GM03348 (cell line): ENCODE results near the gene LAMA2.

Source experiments
- DNase-seq: peaks from one replicate; pipeline ENCODE4 v3.0.0; 2012; ENCODE audit warnings: low spot score

Gene LAMA2

DNA sequence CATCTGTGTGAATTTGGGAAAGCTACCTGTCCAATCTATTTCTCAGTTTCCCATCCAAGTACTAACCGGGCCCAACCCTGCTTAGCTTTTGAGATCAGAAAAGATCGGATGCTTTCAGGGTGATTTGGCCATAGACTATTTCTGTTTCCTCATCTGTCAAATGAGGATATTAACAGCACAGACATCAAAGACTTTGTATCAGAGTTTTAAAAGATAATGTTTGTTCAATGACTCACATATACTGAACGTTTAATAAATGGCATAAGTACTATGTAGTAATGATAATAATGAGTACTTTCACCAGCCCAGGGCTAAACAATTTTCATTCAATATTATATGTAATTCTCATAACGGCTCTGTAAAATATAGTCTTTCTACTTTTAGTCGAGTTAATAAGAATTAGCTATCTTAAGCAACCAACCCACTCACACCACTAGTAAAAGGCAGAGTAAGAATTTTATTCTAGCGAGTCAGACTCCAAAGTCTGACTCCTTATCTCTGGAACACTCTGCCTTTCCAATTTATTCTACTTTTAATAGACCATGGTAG, 610.5 kb downstream of the LAMA2 start:
- peak; percentile 61 for DNase-seq

DNA sequence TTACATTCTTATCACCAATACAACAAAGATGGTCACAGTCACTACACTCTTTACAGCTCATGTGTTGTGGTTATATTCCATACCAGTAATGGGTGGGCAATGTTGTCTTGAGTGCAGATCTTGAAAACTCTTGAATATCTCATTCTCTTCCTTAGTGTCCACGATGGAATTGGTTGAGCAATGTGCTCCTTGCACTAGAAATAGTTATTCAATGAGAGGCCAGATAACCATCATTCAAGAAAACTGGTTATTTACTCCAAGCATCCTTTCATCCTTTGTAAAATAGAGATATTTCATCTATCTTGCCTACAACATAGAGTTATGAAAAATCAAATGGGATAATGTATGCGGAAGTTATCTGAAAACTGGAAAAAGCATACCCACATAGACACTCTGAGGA, 611.2 kb downstream of the LAMA2 start:
- DNase-seq = no peak

DNA sequence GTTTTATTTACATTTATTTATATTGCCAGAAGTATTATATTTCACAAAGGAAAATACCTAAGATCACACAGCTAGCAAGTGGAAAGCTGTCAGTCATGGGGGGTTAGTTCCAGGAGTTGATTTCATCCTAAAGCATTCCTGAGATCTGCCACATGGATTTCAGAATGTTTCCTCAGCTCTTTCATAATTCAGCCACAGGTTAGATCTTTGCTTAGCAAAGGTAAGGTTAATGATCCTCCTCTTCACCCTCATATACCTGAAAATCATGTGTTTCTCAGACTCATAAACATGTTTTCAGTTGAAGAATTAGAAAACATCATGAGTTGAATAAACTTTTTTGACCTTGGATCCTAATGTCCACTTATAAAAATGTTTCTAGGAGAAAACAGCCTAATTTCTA, 611.6 kb downstream of the LAMA2 start:
- DNase-seq = no peak

DNA sequence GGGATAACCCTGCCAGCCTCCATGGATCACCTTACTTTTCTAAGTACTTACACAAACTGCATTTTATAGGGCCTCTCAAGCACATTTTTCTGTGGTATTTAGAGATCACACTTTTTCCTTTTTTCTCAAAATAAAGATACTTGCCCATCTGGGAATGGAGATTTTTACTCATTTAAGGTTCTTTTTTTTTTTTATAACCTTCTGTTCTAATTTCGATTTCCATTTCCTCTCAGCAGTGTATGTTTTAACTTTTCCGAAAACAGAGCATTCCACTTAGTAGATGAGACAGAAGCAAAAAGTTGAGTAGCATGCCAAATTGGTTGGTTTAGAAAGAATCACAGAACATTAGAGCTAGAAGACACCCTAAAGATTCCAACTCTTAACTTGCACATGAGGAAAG, 612.7 kb downstream of the LAMA2 start:
- DNase-seq = no peak

DNA sequence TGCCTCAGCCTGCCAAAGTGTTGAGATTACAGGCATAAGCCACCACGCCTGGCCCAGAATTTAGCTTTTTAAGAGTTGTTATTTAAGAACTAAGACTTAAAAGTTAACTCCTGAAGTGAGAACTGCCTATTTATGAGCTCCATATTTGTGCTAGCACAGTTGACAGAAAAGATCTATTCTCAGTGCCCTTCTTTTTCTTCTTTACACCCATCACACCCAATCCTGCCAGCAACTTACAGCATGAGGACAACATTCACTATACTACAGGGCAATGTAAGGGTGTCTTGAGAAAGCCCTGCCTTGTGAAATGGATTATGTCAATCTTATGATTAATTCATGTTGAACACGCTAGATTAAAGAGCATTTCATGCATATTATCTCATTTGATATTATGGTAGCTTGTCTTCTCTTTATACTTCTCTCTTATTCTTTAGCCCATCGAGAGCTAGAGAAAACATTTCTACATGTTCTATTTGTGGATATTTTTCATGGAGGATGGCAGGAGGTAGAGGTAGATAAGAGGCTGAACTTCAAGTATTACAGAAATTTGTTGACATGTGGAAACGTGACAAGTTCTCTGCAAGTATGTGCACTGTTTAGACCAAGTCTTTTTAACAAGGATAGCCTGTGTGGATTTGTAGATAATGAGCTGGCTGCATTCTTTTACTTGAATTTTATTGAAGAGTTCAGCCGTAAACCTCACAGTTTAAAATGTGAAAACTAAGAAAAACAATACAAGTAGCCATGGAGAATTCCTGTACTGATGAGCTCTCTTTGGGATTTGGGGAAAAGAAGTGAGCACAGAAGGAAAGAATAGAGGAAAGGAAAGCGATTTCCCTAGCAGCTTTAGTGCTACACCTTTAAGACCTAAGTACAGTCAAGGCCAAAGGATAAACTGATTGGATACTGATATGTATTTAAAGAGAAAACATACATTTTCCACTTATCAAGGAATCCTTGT, 614.8 kb downstream of the LAMA2 start:
- no peak for DNase-seq

DNA sequence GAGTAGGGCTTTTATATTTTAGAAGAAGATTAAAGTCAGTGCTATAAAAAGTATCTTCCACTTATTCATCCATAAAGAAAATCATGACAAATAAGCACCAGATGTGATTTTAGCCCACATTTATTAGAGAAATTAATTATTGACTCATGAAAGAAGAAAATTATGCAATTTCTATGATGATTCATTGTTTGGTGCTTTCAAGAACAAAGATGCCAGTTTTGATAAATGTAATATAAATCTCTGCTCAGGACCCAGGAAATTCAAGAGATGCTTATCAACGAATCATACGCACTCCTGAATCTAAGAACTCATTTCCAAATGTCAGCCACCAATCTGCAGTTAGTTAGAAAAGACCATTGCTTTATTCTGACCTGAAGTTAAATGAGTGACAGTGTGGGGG, 615.6 kb downstream of the LAMA2 start:
- DNase-seq = peak; percentile 20

DNA sequence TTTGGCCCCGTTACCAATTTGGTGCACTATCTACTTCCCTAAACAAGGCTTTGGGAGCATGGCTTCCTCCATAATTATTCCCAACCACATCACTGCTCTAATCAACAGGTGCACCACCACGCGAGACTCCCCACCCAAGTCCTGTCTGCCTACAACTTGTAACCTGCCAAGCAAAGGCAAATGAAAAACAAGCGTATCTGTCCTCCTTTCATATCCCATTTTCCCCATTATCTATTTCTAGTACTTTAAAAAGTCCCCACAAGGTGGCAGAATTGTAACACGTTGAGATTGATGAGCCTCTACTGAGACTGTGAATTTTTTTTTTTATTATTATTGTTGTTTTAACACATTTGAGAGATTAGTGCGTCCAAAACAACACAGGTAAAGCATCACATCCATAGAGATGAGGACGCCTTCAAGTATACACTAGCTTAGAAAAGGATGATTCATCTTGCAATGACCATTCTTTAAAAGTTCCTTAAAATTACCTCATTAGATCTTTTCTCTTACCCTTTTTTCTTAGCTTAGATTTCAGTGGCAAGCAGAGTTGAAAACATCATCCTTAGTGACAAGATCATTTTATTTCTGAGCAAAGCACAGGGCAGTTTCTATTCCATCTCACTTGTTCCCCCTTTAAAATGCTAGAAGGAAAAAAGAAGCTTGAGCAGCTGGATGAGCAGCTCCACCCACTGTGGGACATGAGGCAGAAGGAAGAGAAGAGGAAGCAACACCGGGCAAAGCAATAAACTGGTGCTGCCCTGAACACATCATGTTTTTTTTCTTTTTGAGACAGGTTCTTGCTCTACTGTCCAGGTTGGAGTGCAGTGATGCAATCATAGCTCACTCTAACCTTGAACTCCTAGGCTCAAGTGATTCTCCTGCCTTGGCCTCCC, 616.3 kb downstream of the LAMA2 start:
- peak; percentile 55 for DNase-seq

DNA sequence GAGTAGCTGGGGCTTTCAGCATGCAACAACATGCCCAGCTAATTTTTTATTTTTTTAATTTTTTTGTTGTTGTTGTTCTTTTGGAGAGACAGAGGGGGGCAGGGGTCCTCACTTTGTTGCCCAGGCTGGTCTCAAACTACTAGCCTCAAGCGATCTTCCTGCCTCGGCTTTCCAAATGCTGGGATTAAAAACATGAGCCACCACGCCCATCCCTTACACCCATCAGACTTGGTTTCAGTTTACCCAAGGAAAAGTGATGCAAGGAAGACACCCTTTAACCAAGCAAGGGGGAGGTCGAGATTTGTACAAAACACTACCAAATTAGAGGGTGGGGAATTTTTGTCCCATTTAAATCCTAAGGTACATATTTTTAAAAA, 616.9 kb downstream of the LAMA2 start:
- no peak for DNase-seq

DNA sequence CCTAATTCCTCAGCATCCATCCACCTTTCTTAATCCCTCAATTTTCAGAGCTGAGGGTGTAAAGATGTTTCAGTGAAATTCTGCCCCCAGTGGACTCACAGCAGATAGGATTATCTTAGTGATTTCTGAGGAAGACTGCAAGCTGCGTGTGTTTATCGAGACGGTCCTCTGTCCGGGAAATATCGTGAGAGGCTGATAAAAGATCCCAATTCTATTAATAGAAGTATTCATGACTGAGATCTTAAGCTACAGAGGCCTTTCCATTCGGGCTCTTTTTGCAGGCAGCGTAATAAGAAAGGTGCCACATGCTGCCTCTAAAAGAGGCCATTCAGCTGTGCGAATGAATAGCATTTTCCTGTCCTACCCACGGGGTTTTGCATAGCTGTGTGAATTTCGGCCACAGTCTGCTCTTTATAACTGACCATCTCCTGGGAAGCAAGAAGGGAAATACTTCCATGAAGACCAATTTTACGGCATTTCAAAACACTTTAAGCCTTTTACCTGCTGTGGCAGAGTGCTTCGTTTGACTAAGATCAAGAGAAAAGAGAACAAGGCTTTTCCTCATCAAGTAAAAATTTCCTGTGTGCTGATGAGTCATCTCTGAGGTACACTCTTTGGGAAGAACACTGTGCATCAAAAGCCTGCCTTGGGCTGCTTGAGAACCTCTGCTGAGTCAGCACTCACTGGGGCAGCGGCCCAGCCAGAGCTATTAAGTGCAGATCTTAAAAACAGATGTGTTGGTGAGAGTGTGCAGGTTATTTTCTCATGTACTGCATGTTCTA, 618.2 kb downstream of the LAMA2 start:
- peak; percentile 63 for DNase-seq

DNA sequence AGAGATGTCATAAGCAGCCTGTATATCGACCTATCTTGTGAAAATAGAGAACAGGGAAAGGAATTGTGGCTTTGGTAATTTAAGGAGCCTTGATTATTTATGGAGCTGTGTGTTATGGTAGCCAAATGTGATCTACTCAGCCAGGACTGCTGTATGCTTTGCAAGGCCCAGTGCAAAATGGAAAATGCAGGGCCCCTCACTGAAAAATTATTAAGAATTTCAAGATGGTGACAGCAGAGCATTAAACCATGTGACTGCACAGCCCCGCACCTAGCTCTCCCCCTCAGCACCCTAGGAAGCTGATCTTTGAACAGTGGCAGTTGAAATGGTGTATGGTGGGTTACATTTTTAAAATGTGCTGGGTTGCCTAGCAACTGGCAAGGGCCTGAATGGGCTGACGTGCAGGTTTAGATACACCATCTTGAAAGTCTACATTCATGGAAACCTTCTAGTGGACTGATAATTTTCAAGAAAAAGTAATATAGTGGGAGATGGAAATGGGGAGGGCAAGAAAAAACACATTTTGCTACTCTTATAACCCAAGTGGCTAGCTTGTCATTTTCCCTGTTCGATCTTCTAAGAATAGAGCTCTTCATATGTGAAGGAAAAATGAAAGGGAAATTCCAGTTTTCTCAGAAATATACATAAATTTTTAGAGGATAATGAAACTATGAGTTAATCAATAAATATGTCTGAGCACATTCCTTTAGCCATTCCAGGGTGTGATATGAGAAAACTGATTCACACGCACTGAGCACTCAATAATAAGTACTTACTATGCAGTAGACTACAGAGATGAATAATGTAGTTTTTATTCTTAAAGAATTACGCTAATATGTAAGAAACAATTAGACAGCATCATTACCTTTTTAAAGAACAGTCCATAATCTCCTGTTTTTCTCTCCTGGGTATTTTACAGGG, 619.1 kb downstream of the LAMA2 start:
- no peak for DNase-seq

DNA sequence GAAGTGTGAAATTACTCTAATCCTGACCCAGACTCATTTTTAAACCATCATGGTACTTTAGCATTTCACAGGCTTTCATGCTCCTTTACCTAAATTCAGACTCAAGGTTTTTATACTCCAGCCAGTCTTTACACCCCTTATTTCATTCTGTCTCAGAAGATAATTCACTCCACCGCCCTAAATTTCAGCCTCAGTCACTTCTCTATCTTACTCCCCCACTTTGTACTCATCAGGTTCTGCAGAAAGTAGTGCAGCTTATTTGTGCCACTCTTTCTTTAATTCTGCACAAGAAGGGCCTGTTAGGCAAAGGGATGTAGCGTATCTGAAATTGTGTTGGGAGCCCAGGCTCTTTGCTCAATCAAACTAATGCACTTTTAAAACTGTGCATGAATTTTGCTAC, 621.5 kb downstream of the LAMA2 start:
- no peak for DNase-seq

DNA sequence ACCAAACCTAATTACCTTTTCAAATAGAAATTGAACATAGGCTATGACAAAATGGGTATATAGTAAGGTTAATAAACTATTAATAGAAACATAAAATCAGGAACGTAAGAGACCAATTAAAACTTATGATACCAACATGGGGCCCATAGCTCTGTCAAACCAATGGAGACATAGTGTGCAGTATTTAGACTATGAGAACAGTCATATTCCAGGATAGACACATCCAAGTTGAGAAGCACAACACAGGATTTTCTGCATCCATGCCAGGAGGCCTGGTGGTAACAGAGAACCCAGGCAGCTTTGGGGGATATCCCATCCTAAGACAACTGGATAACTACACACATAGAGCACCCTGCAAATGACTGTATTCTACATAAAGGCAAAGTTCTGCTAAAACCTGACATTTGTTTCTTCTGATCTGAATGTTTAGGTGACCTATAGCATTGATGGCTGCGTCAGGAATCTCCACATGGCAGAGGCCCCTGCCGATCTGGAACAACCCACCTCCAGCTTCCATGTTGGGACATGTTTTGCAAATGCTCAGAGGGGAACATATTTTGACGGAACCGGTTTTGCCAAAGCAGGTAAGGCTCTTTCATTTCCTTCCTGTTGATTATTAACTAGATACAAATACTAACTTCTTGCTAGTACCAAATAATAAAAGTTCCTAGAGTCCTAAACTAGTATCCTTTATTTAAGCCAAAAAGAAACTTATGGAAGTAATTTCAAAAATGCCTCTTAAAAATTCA, 624.3 kb downstream of the LAMA2 start:
- DNase-seq = no peak

DNA sequence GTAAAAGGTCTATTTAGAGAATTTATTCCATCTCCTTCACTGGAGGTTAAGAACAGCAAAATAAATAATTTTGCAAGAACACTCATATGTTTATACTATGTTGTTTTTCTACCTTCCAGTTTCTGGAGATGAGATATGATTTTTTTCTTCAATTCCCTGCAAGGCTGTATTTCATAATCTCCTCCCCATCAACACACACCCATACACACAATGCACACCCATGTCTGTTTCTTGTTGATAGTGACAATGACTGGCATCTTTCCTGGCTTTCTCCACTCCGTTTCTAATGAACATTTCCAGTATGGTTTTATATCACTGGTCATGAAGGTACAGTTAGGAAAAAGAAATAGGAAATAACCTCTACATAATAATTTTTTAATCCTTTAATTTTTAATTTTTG, 624.9 kb downstream of the LAMA2 start:
- DNase-seq = no peak

DNA sequence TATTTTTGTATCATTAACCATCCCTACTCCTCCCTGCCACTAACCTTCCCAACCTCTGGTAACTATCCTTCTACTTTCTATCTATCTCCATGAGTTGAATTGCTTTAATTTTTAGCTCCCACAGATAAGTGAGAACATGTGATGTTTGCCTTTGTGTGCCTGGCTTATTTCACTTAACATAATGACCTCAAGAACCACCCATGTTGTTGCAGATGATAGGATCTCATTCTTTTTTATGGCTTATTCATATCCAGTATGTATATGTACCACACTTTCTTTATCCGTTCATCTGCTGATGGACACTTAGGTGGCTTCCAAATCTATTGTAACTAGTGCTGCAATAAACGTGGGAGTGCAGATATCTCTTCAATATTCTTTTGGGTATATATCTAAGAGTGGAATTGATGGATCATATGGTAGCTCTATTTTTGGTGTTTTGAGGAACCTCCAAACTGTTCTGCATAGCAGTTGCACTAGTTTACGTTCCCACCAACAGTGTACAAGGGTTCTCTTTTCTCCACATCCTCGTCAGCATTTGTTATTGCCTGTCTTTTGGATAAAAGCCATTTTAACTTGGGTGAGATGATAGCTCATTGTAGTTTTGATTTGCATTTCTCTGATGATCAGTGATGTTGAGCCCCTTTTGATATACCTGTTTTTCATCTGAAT, 625.7 kb downstream of the LAMA2 start:
- DNase-seq = no peak

DNA sequence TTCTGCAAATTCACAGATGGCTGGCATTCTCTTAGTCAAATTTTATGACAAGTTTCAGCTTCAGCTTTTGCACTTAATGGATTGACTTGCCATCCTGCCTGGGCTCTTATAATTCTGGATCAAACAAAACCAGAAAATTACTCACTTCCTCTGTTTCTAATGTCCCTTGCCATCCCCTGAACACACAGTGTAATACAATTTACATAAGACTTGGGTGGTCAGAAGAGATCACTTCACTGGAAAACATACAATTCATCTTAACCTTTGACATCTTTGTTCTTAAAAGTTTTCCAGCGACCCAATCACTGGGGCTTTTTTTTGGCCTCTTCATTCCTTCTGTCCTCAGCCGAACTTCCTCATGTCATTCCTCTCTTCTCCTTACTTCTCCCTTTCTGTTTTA, 628.0 kb downstream of the LAMA2 start:
- no peak for DNase-seq

DNA sequence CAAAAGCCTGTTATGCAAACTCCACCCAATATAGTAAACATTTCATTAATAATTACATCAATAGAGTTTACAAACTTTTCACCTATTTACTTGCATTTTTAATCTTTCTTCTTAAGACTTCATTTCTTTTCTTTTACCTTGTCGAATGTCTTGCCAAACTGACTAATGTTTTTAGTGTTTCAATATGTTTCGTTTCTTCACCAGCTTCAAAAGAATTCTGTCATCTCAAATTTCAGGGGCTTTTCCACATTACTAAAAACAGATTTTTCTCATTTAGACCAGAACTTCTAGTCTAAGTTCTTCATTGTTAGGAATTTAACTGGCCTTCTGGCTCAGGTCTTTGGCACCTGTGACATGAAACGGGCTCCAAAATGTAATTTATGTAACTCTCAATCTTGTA, 630.5 kb downstream of the LAMA2 start:
- DNase-seq = peak; percentile 38

DNA sequence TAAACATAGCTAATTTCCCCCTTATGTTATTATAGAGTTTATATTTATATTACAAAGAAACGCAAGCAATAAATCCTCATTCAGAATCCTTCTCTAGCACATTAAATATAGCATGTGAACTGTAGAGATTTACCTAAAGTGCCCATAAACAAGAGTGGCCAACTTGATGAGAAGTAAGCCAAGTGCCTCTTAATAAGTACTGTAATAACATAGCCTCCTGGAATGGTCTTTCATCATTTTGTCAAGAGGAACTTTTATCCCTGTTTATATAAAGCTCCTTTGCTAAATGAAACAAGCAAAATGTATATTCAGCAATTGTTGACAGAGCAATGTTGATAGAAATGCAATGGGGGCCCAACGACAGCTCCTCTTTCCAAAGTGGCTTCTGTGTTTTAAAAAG, 632.1 kb downstream of the LAMA2 start:
- DNase-seq = no peak

DNA sequence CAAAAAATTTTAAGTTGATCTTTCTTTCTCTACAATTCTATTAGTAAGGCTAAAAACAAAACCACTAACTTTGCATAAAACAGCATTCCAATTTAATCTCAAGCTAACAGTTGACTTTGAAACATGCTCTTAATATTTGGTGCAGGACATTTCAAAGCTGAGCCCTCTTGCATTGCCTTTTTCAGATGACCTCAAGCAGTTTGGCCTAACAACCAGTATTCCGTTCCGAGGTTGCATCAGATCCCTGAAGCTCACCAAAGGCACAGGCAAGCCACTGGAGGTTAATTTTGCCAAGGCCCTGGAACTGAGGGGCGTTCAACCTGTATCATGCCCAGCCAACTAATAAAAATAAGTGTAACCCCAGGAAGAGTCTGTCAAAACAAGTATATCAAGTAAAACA, 633.1 kb downstream of the LAMA2 start:
- DNase-seq = no peak

DNA sequence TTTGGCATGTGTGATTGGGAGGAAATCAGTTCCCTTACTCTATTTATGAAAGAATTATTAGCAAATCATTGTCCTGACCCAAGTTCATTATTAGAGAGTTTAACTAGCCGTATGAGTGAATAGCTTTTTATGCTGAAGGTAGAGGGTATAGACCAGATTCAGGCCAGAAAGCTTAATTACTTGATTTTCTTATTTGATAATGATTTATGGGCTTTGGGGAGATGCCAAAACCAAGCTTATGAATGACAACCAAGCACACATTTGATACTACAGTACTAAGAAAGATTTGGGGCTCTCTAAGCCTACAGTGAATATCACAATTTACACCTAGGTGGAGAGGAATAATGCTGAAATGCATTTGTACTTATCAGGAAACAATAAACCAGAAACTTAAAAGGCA, 633.8 kb downstream of the LAMA2 start:
- DNase-seq = no peak

DNA sequence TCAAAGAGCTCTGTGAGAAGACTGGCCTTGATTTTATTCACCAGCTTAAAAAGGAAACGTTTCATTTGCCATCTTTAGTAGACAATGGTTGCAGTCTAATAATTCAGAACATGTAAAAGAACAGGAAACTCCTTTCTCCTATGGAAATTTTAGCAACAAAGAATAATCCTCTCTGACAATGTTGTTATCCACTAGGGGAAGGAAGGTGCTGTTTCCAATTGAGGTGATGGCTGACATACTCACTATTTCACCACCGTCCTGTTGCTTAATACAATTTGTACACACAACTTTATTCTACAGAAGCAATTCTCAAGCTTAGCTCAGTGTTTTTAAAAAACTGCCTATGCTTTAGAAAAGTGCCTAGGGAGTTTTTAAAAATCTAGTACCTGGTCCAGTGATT, 634.4 kb downstream of the LAMA2 start:
- DNase-seq = no peak
